Measurements from ENCODE around the gene UQCRC2.
"Not testable (repeated sequence)": the region's sequence is repeated elsewhere in the genome, so short reads cannot be mapped to it uniquely, and the experiment has no call there.

UQCRC2 gene

GRCh38 chr16:22018559-22018958 lies 65.4 kb downstream of the UQCRC2 start:
- no peak overlapping the region for H3K4me3 ChIP-seq (replicated peaks; ENCODE audit: low read depth, low read length)
- no peak for TF ChIP-seq CTCF (IDR thresholded peaks at IDR 0.05; ENCODE audit: low read depth, low read length, missing control alignments)
- no peak for DNase-seq (ENCODE audit: extremely low read depth, low read depth)

- no peak overlapping the region for H3K4me3 ChIP-seq (replicated peaks; ENCODE audit: low read depth, low read length)
- TF ChIP-seq CTCF (IDR thresholded peaks at IDR 0.05; ENCODE audit: low read depth, low read length, missing control alignments): no peak
Observed at GRCh38 chr16:22022151-22022550, 69.0 kb downstream of the UQCRC2 start.

GRCh38 chr16:22023505-22023904 lies 70.3 kb downstream of the UQCRC2 start:
- H3K4me3 ChIP-seq (replicated peaks; ENCODE audit: low read depth, low read length): no peak overlapping the region
- DNase-seq (ENCODE audit: extremely low read depth, low read depth): no peak
- TF ChIP-seq CTCF (IDR thresholded peaks at IDR 0.05; ENCODE audit: low read depth, low read length, missing control alignments): no peak

More at GRCh38 chr16:22022151-22022550, 69.0 kb downstream of the UQCRC2 start:
- DNase-seq (ENCODE audit: extremely low read depth, low read depth): no peak

- DNase-seq (ENCODE audit: extremely low read depth, low read depth); H3K4me3 ChIP-seq (replicated peaks; ENCODE audit: low read depth, low read length): not testable (repeated sequence)
Observed at GRCh38 chr16:22024785-22025184, 71.6 kb downstream of the UQCRC2 start.

GRCh38 chr16:22027633-22028032 lies 74.5 kb downstream of the UQCRC2 start:
- no peak for DNase-seq (ENCODE audit: extremely low read depth, low read depth)
- TF ChIP-seq CTCF (IDR thresholded peaks at IDR 0.05; ENCODE audit: low read depth, low read length, missing control alignments): no peak
- no peak overlapping the region for H3K4me3 ChIP-seq (replicated peaks; ENCODE audit: low read depth, low read length)

GRCh38 chr16:22029632-22030031 lies 76.5 kb downstream of the UQCRC2 start:
- no peak overlapping the region for H3K4me3 ChIP-seq (replicated peaks; ENCODE audit: low read depth, low read length)
- TF ChIP-seq CTCF (IDR thresholded peaks at IDR 0.05; ENCODE audit: low read depth, low read length, missing control alignments): no peak

GRCh38 chr16:22030087-22030812 lies 77.1 kb downstream of the UQCRC2 start:
- H3K4me3 ChIP-seq (replicated peaks; ENCODE audit: low read depth, low read length): no peak overlapping the region
- TF ChIP-seq CTCF (IDR thresholded peaks at IDR 0.05; ENCODE audit: low read depth, low read length, missing control alignments): no peak
- no peak for DNase-seq (ENCODE audit: extremely low read depth, low read depth)

More at GRCh38 chr16:22029632-22030031, 76.5 kb downstream of the UQCRC2 start:
- no peak for DNase-seq (ENCODE audit: extremely low read depth, low read depth)

All from HFF-Myc (cell line).